Spinal cord (tissue), 10 donors: ENCODE data around the gene GCSAM. TPM values are rescaled to one million over a fixed set of nuclear protein-coding genes. Genes with fewer than 3 reads are reported as not detected.

ENCODE experiments used
- DNase-seq, 6 donors: peaks; one replicate each; pipeline versions ENCODE4 v3.0.0 to v3.0.0-alpha.2; 2013 to 2015; ENCODE audit warnings: low spot score in 6 of 6, low read depth in 4 of 6
- H3K27ac ChIP-seq: one replicate; pipeline ENCODE4 v1.5.1; 2013; ENCODE audit warnings: low read depth, low read length, control low read depth
- H3K27me3 ChIP-seq: one replicate; pipeline ENCODE4 v1.6.1; 2013; ENCODE audit warnings: low read length; ENCODE audit not compliant: control insufficient read depth, insufficient read depth
- H3K36me3 ChIP-seq: one replicate; pipeline ENCODE4 v1.6.1; 2013; ENCODE audit warnings: low read length; ENCODE audit not compliant: control insufficient read depth, insufficient read depth
- H3K4me1 ChIP-seq: one replicate; pipeline ENCODE4 v1.6.1; 2013; ENCODE audit warnings: low read length; ENCODE audit not compliant: control insufficient read depth, insufficient read depth
- H3K4me3 ChIP-seq: one replicate; pipeline ENCODE4 v1.5.1; 2013; ENCODE audit warnings: low read depth, low read length, control low read depth
- H3K9me3 ChIP-seq: one replicate; pipeline ENCODE4 v1.6.1; 2013; ENCODE audit warnings: low read length; ENCODE audit not compliant: control insufficient read depth, insufficient read depth
- WGBS: methylation state at CpG from one replicate; pipeline ENCODE4 v1.1.5; 2013; ENCODE audit warnings: missing lambda C conversion rate; ENCODE audit not compliant: insufficient coverage; 5-methylcytosine and 5-hydroxymethylcytosine counted together
- polyA plus RNA-seq, 2 donors: library from polyadenylated mRNA; unstranded; fragments of 120-200 nt; gene quantifications; one replicate each; pipeline ENCODE4 v1.2.1, GENCODE V29; 2013; ENCODE audit not compliant: insufficient read length in 2 of 2
- total RNA-seq, 2 donors: library from RNA; depleted of rRNA in 1 of 2; stranded (reverse); fragments of 120-200 nt in 1 of 2; fragments of >200 nt in 1 of 2; gene quantifications; one replicate each; pipeline versions ENCODE4 v1.2.3 to v1.2.4, GENCODE V29; 2013 to 2014
- donor health status: healthy.

The GCSAM gene
- total and polyA plus RNA-seq, 4 donors = 0.17 to 1.2 (median 0.35) TPM; not detected in 1

DNA sequence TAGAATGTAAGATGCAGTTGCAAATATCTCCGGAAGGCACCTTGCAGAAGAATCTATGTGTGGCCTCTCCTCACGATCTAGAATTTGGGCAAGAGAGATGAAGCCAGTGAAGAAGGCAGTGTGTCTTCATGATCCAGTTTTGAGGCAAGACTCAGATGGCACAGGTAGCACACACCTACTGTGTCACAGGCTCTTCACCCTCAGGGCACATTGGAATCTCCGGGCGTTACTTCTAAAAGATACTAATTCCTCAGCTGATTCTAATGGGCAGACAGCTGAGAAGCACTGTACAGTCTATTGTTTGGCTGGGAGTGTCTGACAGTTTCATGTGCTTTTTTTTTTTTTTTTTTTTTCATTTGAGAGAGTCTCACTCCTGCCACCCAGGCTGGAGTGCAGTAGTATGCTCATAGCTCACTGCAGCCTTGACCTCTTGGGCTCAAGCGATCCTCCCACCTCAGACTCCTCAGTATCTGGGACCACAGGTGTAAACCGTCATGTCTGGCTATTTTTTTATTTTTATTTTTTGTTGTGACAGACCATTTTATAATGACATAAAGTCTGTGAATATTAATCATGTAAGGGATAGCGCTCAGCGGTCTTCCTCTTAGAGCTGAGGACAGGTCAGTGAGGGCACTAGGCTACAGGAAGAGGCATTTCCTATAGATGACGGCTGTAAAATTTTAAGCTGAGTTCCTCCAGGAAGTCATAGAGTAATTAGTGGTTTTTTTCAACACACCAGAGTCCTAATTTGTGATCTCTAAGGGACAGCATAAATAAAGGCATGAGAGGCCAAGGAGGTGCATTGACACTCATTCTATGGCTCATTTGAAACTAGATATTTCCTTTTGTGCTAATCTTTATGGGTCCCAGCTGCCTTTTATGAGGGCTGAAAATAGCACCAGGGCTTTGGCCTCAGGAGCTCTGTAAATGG lies 42.8 kb downstream of the GCSAM start:
- DNase-seq = no peak
- Histone ChIP-seq H3K4me1 (peaks cover 14% of the 10 kb centered on the region), H3K36me3 (no peaks in the 10 kb centered on the region), H3K9me3 (no peaks in the 10 kb centered on the region), H3K4me3 (no peak overlapping the region), H3K27me3 (peaks cover 15% of the 10 kb centered on the region), H3K27ac (no peak overlapping the region)
- WGBS = 73% methylated on average over 3 of the region's 9 CpGs

GRCh38 chr3:112088944-112089343 lies 44.1 kb downstream of the GCSAM start:
- Histone ChIP-seq H3K9me3 (no peaks in the 10 kb centered on the region), H3K27me3 (peaks cover 20% of the 10 kb centered on the region), H3K4me1 (peaks cover 14% of the 10 kb centered on the region), H3K36me3 (no peaks in the 10 kb centered on the region), H3K4me3 (no peak overlapping the region), H3K27ac (no peak overlapping the region)
- no CpG with 5 or more reads among the region's 4 CpGs for WGBS
- no peak for DNase-seq

GRCh38 chr3:112087746-112088145 lies 45.3 kb downstream of the GCSAM start:
- H3K36me3 ChIP-seq = no peaks in the 10 kb centered on the region
- H3K4me1 ChIP-seq = peaks cover 14% of the 10 kb centered on the region
- DNase-seq = no peak
- peaks cover 20% of the 10 kb centered on the region for H3K27me3 ChIP-seq
- no peak overlapping the region for H3K27ac ChIP-seq
- 83% methylated on average over 4 of the region's 5 CpGs for WGBS
- no peaks in the 10 kb centered on the region for H3K9me3 ChIP-seq
- no peak overlapping the region for H3K4me3 ChIP-seq

- no peak for DNase-seq
- Histone ChIP-seq H3K4me3 (peak overlapping the region; percentile 65), H3K27ac (no peak overlapping the region), H3K9me3 (no peaks in the 10 kb centered on the region), H3K4me1 (peaks cover 14% of the 10 kb centered on the region), H3K36me3 (no peaks in the 10 kb centered on the region), H3K27me3 (peaks cover 20% of the 10 kb centered on the region)
- 41% methylated on average over 5 of the region's 14 CpGs for WGBS
Measured at GRCh38 chr3:112086875-112087524, 46.0 kb downstream of the GCSAM start.

- H3K27ac ChIP-seq = no peak within 1 kb of the TSS
- H3K4me1 ChIP-seq = peaks cover 14% of the 10 kb centered on the region
- WGBS = 0% methylated on average over 63 of the region's 67 CpGs
Measured at GRCh38 chr3:112086076-112086854, 46.8 kb downstream of the GCSAM start, which contains the start of gene C3orf52. Gene C3orf52, plus strand, starts transcription at chr3:112086389. Its CDS starts 19 bp downstream, at chr3:112086408.

DNA sequence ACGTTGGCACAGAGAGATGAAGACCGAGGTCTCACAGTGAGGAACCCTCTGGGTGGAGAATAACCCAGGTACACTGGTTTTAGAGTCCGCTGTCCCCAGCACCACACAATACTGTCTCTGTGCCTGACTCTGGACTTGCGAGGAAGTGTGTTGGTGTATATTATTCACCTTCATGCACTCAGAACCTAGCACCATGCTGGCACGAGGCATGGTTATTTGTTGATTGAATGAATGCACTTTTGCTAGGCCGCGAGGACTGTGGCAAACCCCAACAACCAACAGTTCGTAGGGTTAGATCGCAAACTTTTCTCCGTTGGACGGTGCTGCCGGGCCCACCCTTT lies 47.3 kb downstream of the GCSAM start:
- 11% methylated on average over 8 of the region's 12 CpGs for WGBS
- Histone ChIP-seq H3K4me3 (peak overlapping the region; percentile 65), H3K27ac (no peak overlapping the region), H3K9me3 (no peaks in the 10 kb centered on the region), H3K36me3 (no peaks in the 10 kb centered on the region), H3K27me3 (peaks cover 20% of the 10 kb centered on the region), H3K4me1 (peaks cover 14% of the 10 kb centered on the region)
- DNase-seq = no peak

More at GRCh38 chr3:112086076-112086854, 46.8 kb downstream of the GCSAM start, which contains the start of gene C3orf52:
- H3K36me3 ChIP-seq = no peaks in the 10 kb centered on the region
- no peaks in the 10 kb centered on the region for H3K9me3 ChIP-seq
- H3K4me3 ChIP-seq = peak within 1 kb of the TSS; percentile 65
- DNase-seq = peak; percentile 13 to 81 (median 32)
- H3K27me3 ChIP-seq = peaks cover 20% of the 10 kb centered on the region

DNA sequence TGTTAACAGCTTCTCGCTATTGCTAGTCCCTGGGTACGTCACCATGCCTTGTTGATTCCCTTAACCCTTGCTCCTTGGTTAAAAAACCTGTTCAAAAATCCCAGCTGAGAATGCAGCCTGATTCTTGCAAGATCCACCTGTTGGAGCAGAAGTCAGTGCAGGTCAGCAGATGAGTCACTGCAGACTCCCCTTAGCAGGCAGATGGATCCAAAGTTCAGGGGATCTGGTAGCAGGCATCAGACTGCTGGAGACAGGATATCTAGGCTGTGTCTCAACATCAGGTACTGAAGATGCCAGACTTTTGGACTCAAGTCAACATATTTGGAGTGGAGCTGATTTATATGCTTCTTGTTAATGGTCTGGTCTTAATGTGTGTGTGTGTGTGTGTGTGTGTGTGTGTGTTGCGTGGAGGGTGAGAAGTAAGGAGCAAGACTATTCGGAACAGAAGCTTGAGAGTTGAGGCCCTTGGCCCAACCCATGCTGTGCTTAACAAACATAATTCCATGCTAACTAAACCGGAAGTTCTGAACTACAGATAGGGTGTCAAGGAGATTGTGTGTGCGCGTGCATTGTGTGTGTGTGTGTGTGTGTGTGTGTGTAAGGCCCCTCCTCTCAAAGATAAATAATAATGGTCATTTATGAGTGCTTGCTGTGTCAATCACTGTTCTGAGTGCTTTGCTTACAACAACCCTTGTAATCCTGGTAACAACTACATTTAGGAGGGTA lies 47.9 kb downstream of the GCSAM start:
- no peak for DNase-seq
- H3K27me3 ChIP-seq = peaks cover 20% of the 10 kb centered on the region
- peaks cover 14% of the 10 kb centered on the region for H3K4me1 ChIP-seq
- H3K36me3 ChIP-seq = no peaks in the 10 kb centered on the region
- H3K27ac ChIP-seq = no peak overlapping the region
- H3K9me3 ChIP-seq = no peaks in the 10 kb centered on the region
- 93% methylated on average over 2 of the region's 7 CpGs for WGBS
- no peak overlapping the region for H3K4me3 ChIP-seq

GRCh38 chr3:112083239-112083638 lies 49.8 kb downstream of the GCSAM start:
- no peaks in the 10 kb centered on the region for H3K36me3 ChIP-seq
- peaks cover 14% of the 10 kb centered on the region for H3K4me1 ChIP-seq
- H3K27ac ChIP-seq = no peak overlapping the region
- H3K4me3 ChIP-seq = no peak overlapping the region
- peaks cover 20% of the 10 kb centered on the region for H3K27me3 ChIP-seq
- DNase-seq = no peak
- no peaks in the 10 kb centered on the region for H3K9me3 ChIP-seq
- WGBS = 83% methylated on average over 1 of the region's 4 CpGs
